Keratinocyte (primary cell): ENCODE results near the gene TFB1M. TPM values are rescaled to one million over a fixed set of nuclear protein-coding genes. Genes with fewer than 3 reads are reported as not detected.

Experiments used
- DNase-seq: peaks from one replicate; pipeline ENCODE4 v3.0.0-alpha.2; 2011; ENCODE audit warnings: low read depth, missing footprints, low spot score
- FAIRE-seq: peaks from 2 replicates; lab custom pipeline; 2011; peaks lifted over from hg19 to GRCh38; lab: Jason Lieb, UNC
- H2AFZ ChIP-seq: 2 replicates; pipeline ENCODE4 v1.6.0; 2012; ENCODE audit warnings: low read length, control low read depth, inconsistent platforms; ENCODE audit not compliant: control insufficient read depth
- H3K27ac ChIP-seq: 2 replicates; pipeline ENCODE4 v1.5.1; 2011; ENCODE audit warnings: low read length; ENCODE audit not compliant: control insufficient read depth, insufficient read depth
- H3K27me3 ChIP-seq: 3 replicates; pipeline ENCODE4 v1.6.0; 2011; ENCODE audit warnings: low read length; ENCODE audit not compliant: control insufficient read depth, insufficient read depth; ENCODE audit errors: extremely low read depth
- H3K36me3 ChIP-seq, 2 experiments: 2 replicates in 1 of 2; 3 replicates in 1 of 2; pipeline ENCODE4 v1.5.1; 2011; ENCODE audit warnings: low read length in 2 of 2, mild to moderate bottlenecking in 1 of 2; ENCODE audit not compliant: control insufficient read depth in 2 of 2, insufficient read depth in 2 of 2; ENCODE audit errors: extremely low read depth in 1 of 2
- H3K4me1 ChIP-seq: 3 replicates; pipeline ENCODE4 v1.5.1; 2011; ENCODE audit warnings: low read length; ENCODE audit not compliant: control insufficient read depth, insufficient read depth; ENCODE audit errors: extremely low read depth
- H3K4me2 ChIP-seq: 3 replicates; pipeline ENCODE4 v1.6.0; 2011; ENCODE audit warnings: low read depth, low read length; ENCODE audit not compliant: control insufficient read depth, insufficient read depth; ENCODE audit errors: extremely low read depth
- H3K4me3 ChIP-seq, 3 experiments: fragments of 200-600 bp in 1 of 3; sonication (generic) in 1 of 3; 2 replicates in 2 of 3; 3 replicates in 1 of 3; pipeline ENCODE4 v1.5.1; 2011 to 2016; ENCODE audit warnings: low read length in 3 of 3, mild to moderate bottlenecking in 3 of 3, control low read depth in 2 of 3, inconsistent platforms in 1 of 3, low read depth in 1 of 3, mixed read lengths in 1 of 3, mixed run types in 1 of 3, moderate library complexity in 1 of 3; ENCODE audit not compliant: control insufficient read depth in 2 of 3, insufficient read depth in 2 of 3; ENCODE audit errors: extremely low read depth in 1 of 3
- H3K79me2 ChIP-seq: 2 replicates; pipeline ENCODE4 v1.6.0; 2012; ENCODE audit warnings: low read length; ENCODE audit not compliant: control insufficient read depth, insufficient read depth
- H3K9ac ChIP-seq: 3 replicates; pipeline ENCODE4 v1.6.0; 2011; ENCODE audit warnings: low read length; ENCODE audit not compliant: control insufficient read depth, insufficient read depth; ENCODE audit errors: extremely low read depth
- H3K9me1 ChIP-seq: 3 replicates; pipeline ENCODE4 v1.6.0; 2011; ENCODE audit warnings: low read length; ENCODE audit not compliant: control insufficient read depth, insufficient read depth; ENCODE audit errors: extremely low read depth
- H3K9me3 ChIP-seq: 2 replicates; pipeline ENCODE4 v1.5.1; 2012; ENCODE audit warnings: low read depth, low read length; ENCODE audit not compliant: control insufficient read depth
- H4K20me1 ChIP-seq: 3 replicates; pipeline ENCODE4 v1.6.0; 2011; ENCODE audit warnings: low read length; ENCODE audit not compliant: control insufficient read depth, insufficient read depth; ENCODE audit errors: extremely low read depth
- CTCF ChIP-seq, 3 experiments: IDR thresholded peaks in 1 of 3; conservative IDR thresholded peaks in 1 of 3; optimal IDR thresholded peaks in 1 of 3; 2 replicates in 2 of 3; 3 replicates in 1 of 3; pipeline versions ENCODE3 to v1.5.1; 2011; ENCODE audit warnings: low read length in 3 of 3, mild to moderate bottlenecking in 3 of 3, moderate library complexity in 2 of 3, control low read depth in 1 of 3, inconsistent platforms in 1 of 3; ENCODE audit not compliant: insufficient read depth in 2 of 3; ENCODE audit errors: extremely low read depth in 1 of 3
- EZH2 ChIP-seq: IDR thresholded peaks from one replicate; pipeline ENCODE4 v1.6.1; 2012; ENCODE audit warnings: inconsistent platforms, mild to moderate bottlenecking, low read length, moderate library complexity
- dilution Hi-C: fragments of 300-500 bp; cut with MboI; formaldehyde crosslinking; loops from one replicate; pipeline ENCODE4 v1.7.0; 2020; ENCODE audit warnings: low sequenced_read_pairs; ENCODE audit not compliant: extremely low pct_ligation_motif_present
- polyA plus RNA-seq, 5 experiments: library from polyadenylated mRNA; depleted of rRNA in 3 of 5; stranded (reverse) in 3 of 5; stranded (forward) in 1 of 5; unstranded in 1 of 5; fragments of >200 nt; gene quantifications; 1 replicate in 1 of 5; 2 replicates in 3 of 5; 3 replicates in 1 of 5; pipeline versions ENCODE4 v1.2.1 to v1.2.3, GENCODE V29; 2011 to 2012; ENCODE audit warnings: missing spikeins in 2 of 5, low read depth in 1 of 5, low replicate concordance in 1 of 5

The TFB1M gene
- polyA plus RNA-seq, 1 donor (not counting 4 experiments of a cell fraction or from before 2014, with no cell fraction given): 38.6 TPM

DNA sequence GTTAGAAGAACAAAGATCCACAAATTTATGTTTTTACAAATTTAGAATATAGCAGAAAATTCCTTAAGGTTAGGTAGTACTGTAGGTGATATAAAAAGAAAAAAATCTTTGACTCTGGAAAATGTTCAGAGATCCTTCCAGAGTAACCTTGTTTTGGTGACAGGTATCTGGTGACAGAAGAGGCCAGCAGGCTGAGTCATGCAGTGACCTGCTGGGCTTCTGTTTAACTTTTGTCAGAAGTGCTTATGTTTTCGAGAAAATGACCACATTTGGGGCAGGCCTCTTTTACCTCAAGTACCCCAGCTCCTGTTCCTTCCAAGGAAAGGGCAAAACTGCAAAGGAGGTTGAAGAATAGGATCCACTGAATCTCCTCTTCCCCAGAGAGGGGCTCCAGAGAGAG lies 60.9 kb downstream of the TFB1M start:
- no peaks in the 10 kb centered on the region for H3K79me2 ChIP-seq
- H3K9me1 ChIP-seq: no peaks in the 10 kb centered on the region
- no peaks in the 10 kb centered on the region for H3K9me3 ChIP-seq
- peaks cover 19 to 30% of the 10 kb centered on the region in 2 experiments for H3K36me3 ChIP-seq
- no peaks in the 10 kb centered on the region for H3K27me3 ChIP-seq
- dilution Hi-C loops: no loop called here
- no peak overlapping the region for H3K27ac ChIP-seq
- H4K20me1 ChIP-seq: no peaks in the 10 kb centered on the region
- DNase-seq: no peak
- no peak overlapping the region for H2AFZ ChIP-seq
- FAIRE-seq: no peak
- no peak overlapping the region for H3K4me2 ChIP-seq
- H3K9ac ChIP-seq: no peak overlapping the region
- H3K4me1 ChIP-seq: peaks cover 3% of the 10 kb centered on the region
- no peak overlapping the region for H3K4me3 ChIP-seq
- TF ChIP-seq EZH2 (no peak), CTCF (optimal IDR thresholded peaks at IDR 0.05 in 1 of 3, IDR thresholded peaks at IDR 0.05 in 1 of 3, conservative IDR thresholded peaks at IDR 0.05 in 1 of 3; ENCODE audit: extremely low read depth in 1 of 3, insufficient read depth in 2 of 3, low read length in 3 of 3) (no peak)

DNA sequence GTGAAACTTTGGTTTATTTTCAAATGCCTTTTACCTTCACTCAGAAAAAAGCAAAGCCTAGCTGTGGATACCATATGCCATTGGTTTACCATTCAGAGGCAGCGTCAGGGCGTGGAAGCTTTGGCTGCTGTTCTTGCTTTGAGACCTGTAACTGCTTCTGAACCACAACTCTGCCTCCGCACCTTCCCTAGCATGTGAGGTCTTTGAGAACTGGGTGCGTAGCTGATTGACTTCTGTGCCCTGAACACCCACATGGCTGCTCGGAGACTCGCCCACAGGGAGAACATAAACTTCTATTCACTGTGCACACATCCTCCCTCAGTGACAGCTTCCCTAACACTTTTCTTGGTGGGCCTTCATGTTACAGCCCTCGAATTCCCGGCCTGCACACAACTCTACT lies 61.7 kb downstream of the TFB1M start:
- H4K20me1 ChIP-seq: no peaks in the 10 kb centered on the region
- no peaks in the 10 kb centered on the region for H3K79me2 ChIP-seq
- no peak overlapping the region for H3K27ac ChIP-seq
- DNase-seq (no peak), FAIRE-seq (no peak)
- dilution Hi-C loops: no loop called here
- H3K4me3 ChIP-seq: no peak overlapping the region
- TF ChIP-seq EZH2: no peak
- no peak for TF ChIP-seq CTCF (optimal IDR thresholded peaks at IDR 0.05 in 1 of 3, IDR thresholded peaks at IDR 0.05 in 1 of 3, conservative IDR thresholded peaks at IDR 0.05 in 1 of 3; ENCODE audit: extremely low read depth in 1 of 3, insufficient read depth in 2 of 3, low read length in 3 of 3)
- peaks cover 16 to 26% of the 10 kb centered on the region in 2 experiments for H3K36me3 ChIP-seq
- no peak overlapping the region for H3K9ac ChIP-seq
- peaks cover 10% of the 10 kb centered on the region for H3K4me1 ChIP-seq
- no peaks in the 10 kb centered on the region for H3K9me1 ChIP-seq
- H3K9me3 ChIP-seq: no peaks in the 10 kb centered on the region
- H3K4me2 ChIP-seq: no peak overlapping the region
- H3K27me3 ChIP-seq: no peaks in the 10 kb centered on the region
- H2AFZ ChIP-seq: no peak overlapping the region
